Caco-2 (cell line): ENCODE measurements around the gene LRP3. TPM values are rescaled to one million over a fixed set of nuclear protein-coding genes. Genes with fewer than 3 reads are reported as not detected.

ENCODE experiments used
- BruUV-seq: library from RNA; stranded (reverse); fragments of 400-500 nt; replicated peaks from 2 replicates; lab custom pipeline; 2021; lab: Mats Ljungman, UMichigan
- CTCF ChIA-PET: fragments of 300-600 bp; sonication (Branson Sonifier 250); formaldehyde crosslinking; loops from one replicate; lab custom pipeline; 2022; ENCODE audit warnings: antibody characterized with exemption; lab: Charles Lee
- POLR2A ChIA-PET: fragments of 300-600 bp; sonication (Branson Sonifier 250); formaldehyde crosslinking; loops from one replicate; lab custom pipeline; 2022; ENCODE audit warnings: antibody characterized with exemption; lab: Charles Lee
- DNase-seq, 2 experiments: peaks; one replicate each; pipeline versions ENCODE4 v3.0.0 to v3.0.0-alpha.2; 2020 to 2022
- H3K27me3 ChIP-seq: replicated peaks from 2 replicates; pipeline ENCODE4 v1.6.0; 2011; ENCODE audit warnings: low read length; ENCODE audit not compliant: control insufficient read depth, insufficient read depth
- H3K36me3 ChIP-seq: 2 replicates; pipeline ENCODE4 v1.5.1; 2011; ENCODE audit warnings: low read length; ENCODE audit not compliant: control insufficient read depth, insufficient read depth
- H3K4me1 ChIP-seq: fragments of 250-450 bp; sonication (Bioruptor Pico); 2 replicates; pipeline ENCODE4 v1.5.1; 2020; ENCODE audit warnings: mild to moderate bottlenecking
- H3K4me3 ChIP-seq: 2 replicates; pipeline ENCODE4 v1.5.1; 2011; ENCODE audit warnings: low read depth, mild to moderate bottlenecking, control low read depth, low read length
- H3K9me3 ChIP-seq: fragments of 250-450 bp; sonication (Bioruptor Pico); 2 replicates; pipeline ENCODE4 v1.5.1; 2020; ENCODE audit warnings: mild to moderate bottlenecking, moderate library complexity
- H3K27ac Mint-ChIP-seq: one replicate; pipeline ENCODE4 v1.8.0; 2022; ENCODE audit warnings: mixed read lengths; ENCODE audit not compliant: unreplicated experiment
- H3K27me3 Mint-ChIP-seq: one replicate; pipeline ENCODE4 v1.8.0; 2022; ENCODE audit warnings: mixed read lengths; ENCODE audit not compliant: insufficient read depth, unreplicated experiment
- H3K36me3 Mint-ChIP-seq: one replicate; pipeline ENCODE4 v1.8.0; 2022; ENCODE audit warnings: mild to moderate bottlenecking, mixed read lengths; ENCODE audit not compliant: insufficient read depth, unreplicated experiment
- H3K4me1 Mint-ChIP-seq: one replicate; pipeline ENCODE4 v1.8.0; 2022; ENCODE audit warnings: low read depth, mixed read lengths; ENCODE audit not compliant: unreplicated experiment
- H3K4me3 Mint-ChIP-seq: one replicate; pipeline ENCODE4 v1.8.0; 2022; ENCODE audit warnings: mild to moderate bottlenecking, moderate library complexity, mixed read lengths; ENCODE audit not compliant: unreplicated experiment
- H3K9me3 Mint-ChIP-seq: one replicate; pipeline ENCODE4 v1.8.0; 2022; ENCODE audit warnings: mixed read lengths; ENCODE audit not compliant: unreplicated experiment
- CTCF ChIP-seq, 2 experiments: fragments of 200-600 bp in 1 of 2; IDR thresholded peaks; 1 replicate in 1 of 2; 2 replicates in 1 of 2; pipeline versions ENCODE4 v1.5.1 to v1.8.0; 2011 to 2022; ENCODE audit warnings: antibody characterized with exemption in 1 of 2, control low read depth in 1 of 2, inconsistent platforms in 1 of 2, low read depth in 1 of 2, low read length in 1 of 2, mild to moderate bottlenecking in 1 of 2, moderate library complexity in 1 of 2; ENCODE audit not compliant: insufficient read depth in 1 of 2, severe bottlenecking in 1 of 2, unreplicated experiment in 1 of 2
- intact Hi-C: fragments of 100-400 bp; cut with micrococcal nuclease; formaldehyde crosslinking; loops from one replicate; pipeline ENCODE4 v1.10.0; 2022; ENCODE audit not compliant: unreplicated experiment
- total RNA-seq: library from RNA; stranded (reverse); gene quantifications from 2 replicates; pipeline ENCODE4 v1.2.3, GENCODE V29; 2022

Gene LRP3
- total RNA-seq, 1 experiment from 2014 or later = 22.8 TPM

GRCh38 chr19:33156334-33156733, 37.8 kb upstream of the LRP3 start:
- DNase-seq = no peak
- Histone ChIP-seq H3K4me3 (no peak overlapping the region), H3K36me3 (no peaks in the 10 kb centered on the region), H3K27me3 (no peaks in the 10 kb centered on the region), H3K9me3 (no peaks in the 10 kb centered on the region), H3K4me1 (no peaks in the 10 kb centered on the region)
- ChIA-PET POLR2A (no interaction called here), CTCF (no interaction called here)
- intact Hi-C loops = no loop called here
- TF ChIP-seq CTCF (IDR thresholded peaks at IDR 0.05; ENCODE audit: insufficient read depth in 1 of 2, low read depth in 1 of 2, low read length in 1 of 2, severe bottlenecking in 1 of 2, unreplicated experiment in 1 of 2) = no peak
- H3K27ac Mint-ChIP-seq = no peak overlapping the region
- no peaks in the 10 kb centered on the region for H3K27me3 Mint-ChIP-seq
- BruUV-seq = no TSS peak
- no peak overlapping the region for H3K4me3 Mint-ChIP-seq
- no peaks in the 10 kb centered on the region for H3K36me3 Mint-ChIP-seq
- no peaks in the 10 kb centered on the region for H3K9me3 Mint-ChIP-seq
- no peaks in the 10 kb centered on the region for H3K4me1 Mint-ChIP-seq

- no TSS peak for BruUV-seq
- Mint-ChIP-seq H3K4me1 (no peaks in the 10 kb centered on the region), H3K36me3 (no peaks in the 10 kb centered on the region), H3K4me3 (no peak overlapping the region), H3K27ac (no peak overlapping the region), H3K9me3 (no peaks in the 10 kb centered on the region), H3K27me3 (no peaks in the 10 kb centered on the region)
- DNase-seq = no peak
- H3K9me3 ChIP-seq = no peaks in the 10 kb centered on the region
- no peak overlapping the region for H3K4me3 ChIP-seq
- no peaks in the 10 kb centered on the region for H3K36me3 ChIP-seq
- no peaks in the 10 kb centered on the region for H3K27me3 ChIP-seq
- TF ChIP-seq CTCF (IDR thresholded peaks at IDR 0.05; ENCODE audit: insufficient read depth in 1 of 2, low read depth in 1 of 2, low read length in 1 of 2, severe bottlenecking in 1 of 2, unreplicated experiment in 1 of 2) = no peak
- ChIA-PET CTCF (no interaction called here), POLR2A (no interaction called here)
- intact Hi-C loops = no loop called here
- H3K4me1 ChIP-seq = no peaks in the 10 kb centered on the region
Observed at GRCh38 chr19:33157906-33158305, 36.2 kb upstream of the LRP3 start.

- H3K27me3 ChIP-seq = no peaks in the 10 kb centered on the region
- Mint-ChIP-seq H3K27ac (no peak overlapping the region), H3K9me3 (no peaks in the 10 kb centered on the region), H3K4me3 (no peak overlapping the region), H3K4me1 (no peaks in the 10 kb centered on the region), H3K27me3 (no peaks in the 10 kb centered on the region), H3K36me3 (no peaks in the 10 kb centered on the region)
- no peaks in the 10 kb centered on the region for H3K4me1 ChIP-seq
- H3K36me3 ChIP-seq = no peaks in the 10 kb centered on the region
- ChIA-PET CTCF (no interaction called here), POLR2A (interaction anchor here (1.9 kb wide), 1 partner anchor 18 kb away, joined by 7 read pairs; no protein-coding TSS in a partner anchor)
- intact Hi-C loops = no loop called here
- no peaks in the 10 kb centered on the region for H3K9me3 ChIP-seq
- BruUV-seq = no TSS peak
- TF ChIP-seq CTCF (IDR thresholded peaks at IDR 0.05; ENCODE audit: insufficient read depth in 1 of 2, low read depth in 1 of 2, low read length in 1 of 2, severe bottlenecking in 1 of 2, unreplicated experiment in 1 of 2) = no peak
- DNase-seq = no peak
- H3K4me3 ChIP-seq = no peak overlapping the region
Observed at GRCh38 chr19:33158365-33158764, 35.8 kb upstream of the LRP3 start.
